Mesenchymal stem cell (in vitro differentiated cells and primary cell): Measurements from ENCODE around the gene HDAC4.

ENCODE experiments used
- DNase-seq: peaks from one replicate; pipeline ENCODE4 v3.0.0-alpha.2; 2013
- H2AFZ ChIP-seq: one replicate; pipeline ENCODE4 v1.6.1; 2013; ENCODE audit warnings: low read depth, mild to moderate bottlenecking, control low read depth, inconsistent platforms, low read length, moderate library complexity
- H2AK5ac ChIP-seq: 2 replicates; pipeline ENCODE4 v1.6.1; 2013; ENCODE audit warnings: low read length, moderate library complexity, mild to moderate bottlenecking, inconsistent platforms; ENCODE audit not compliant: severe bottlenecking
- H2BK120ac ChIP-seq: one replicate; pipeline ENCODE4 v1.6.1; 2013; ENCODE audit warnings: low read depth, mild to moderate bottlenecking, inconsistent platforms, low read length, moderate library complexity
- H2BK12ac ChIP-seq, 2 experiments: one replicate each; pipeline ENCODE4 v1.6.1; 2013; ENCODE audit warnings: inconsistent platforms in 2 of 2, low read length in 2 of 2, mild to moderate bottlenecking in 2 of 2, moderate library complexity in 2 of 2, control low read depth in 1 of 2
- H2BK15ac ChIP-seq: one replicate; pipeline ENCODE4 v1.6.1; 2013; ENCODE audit warnings: mild to moderate bottlenecking, low read depth, inconsistent platforms; ENCODE audit not compliant: poor library complexity, severe bottlenecking
- H2BK5ac ChIP-seq: 2 replicates; pipeline ENCODE4 v1.6.1; 2013; ENCODE audit warnings: low read depth, mild to moderate bottlenecking, low read length, control low read depth, inconsistent platforms; ENCODE audit not compliant: poor library complexity, severe bottlenecking
- H3K14ac ChIP-seq, 2 experiments: one replicate each; pipeline ENCODE4 v1.6.1; 2013; ENCODE audit warnings: inconsistent platforms in 2 of 2, low read length in 2 of 2, control low read depth in 1 of 2, mild to moderate bottlenecking in 1 of 2, moderate library complexity in 1 of 2
- H3K18ac ChIP-seq, 2 experiments: one replicate each; pipeline ENCODE4 v1.6.1; 2013; ENCODE audit warnings: inconsistent platforms in 2 of 2, low read length in 2 of 2, control low read depth in 1 of 2, low read depth in 1 of 2, mild to moderate bottlenecking in 1 of 2
- H3K23ac ChIP-seq, 2 experiments: one replicate each; pipeline ENCODE4 v1.6.1; 2013; ENCODE audit warnings: inconsistent platforms in 2 of 2, low read length in 2 of 2, mild to moderate bottlenecking in 2 of 2, moderate library complexity in 2 of 2, control low read depth in 1 of 2
- H3K27ac ChIP-seq: 2 replicates; pipeline ENCODE4 v1.5.1; 2013; ENCODE audit warnings: mild to moderate bottlenecking, moderate library complexity, low read length, control low read depth, inconsistent platforms; ENCODE audit not compliant: poor library complexity, severe bottlenecking
- H3K27me3 ChIP-seq, 2 experiments: 2 replicates each; pipeline versions ENCODE4 v1.6.1 to v1.7.0; 2013; ENCODE audit warnings: low read length in 2 of 2, mild to moderate bottlenecking in 2 of 2, moderate library complexity in 2 of 2, control low read depth in 1 of 2, inconsistent platforms in 1 of 2; ENCODE audit not compliant: control insufficient read depth in 1 of 2, insufficient read depth in 1 of 2
- H3K36me3 ChIP-seq, 2 experiments: 2 replicates each; pipeline versions ENCODE4 v1.6.1 to v1.7.0; 2013; ENCODE audit warnings: low read length in 2 of 2, control low read depth in 1 of 2, inconsistent platforms in 1 of 2, low read depth in 1 of 2, mild to moderate bottlenecking in 1 of 2; ENCODE audit not compliant: insufficient read depth in 2 of 2, control insufficient read depth in 1 of 2
- H3K4ac ChIP-seq, 2 experiments: one replicate each; pipeline ENCODE4 v1.6.1; 2013; ENCODE audit warnings: inconsistent platforms in 2 of 2, low read length in 2 of 2, mild to moderate bottlenecking in 2 of 2, moderate library complexity in 2 of 2, control low read depth in 1 of 2, low read depth in 1 of 2
- H3K4me1 ChIP-seq: 2 replicates; pipeline ENCODE4 v1.6.1; 2013; ENCODE audit warnings: low read depth, low read length, control low read depth; ENCODE audit not compliant: control insufficient read depth, insufficient read depth
- H3K4me2 ChIP-seq: 2 replicates; pipeline ENCODE4 v1.6.1; 2013; ENCODE audit warnings: low read length, mild to moderate bottlenecking, inconsistent platforms; ENCODE audit not compliant: poor library complexity, severe bottlenecking
- H3K4me3 ChIP-seq, 2 experiments: 2 replicates each; pipeline versions ENCODE4 v1.5.1 to v1.7.0; 2013; ENCODE audit warnings: low read length in 2 of 2, mild to moderate bottlenecking in 2 of 2, control low read depth in 1 of 2, low read depth in 1 of 2; ENCODE audit not compliant: insufficient read depth in 1 of 2
- H3K79me1 ChIP-seq: replicated peaks from 2 replicates; pipeline ENCODE4 v1.6.1; 2013; ENCODE audit warnings: mild to moderate bottlenecking, control low read depth, low read length, inconsistent platforms; ENCODE audit not compliant: poor library complexity, severe bottlenecking
- H3K9ac ChIP-seq: 2 replicates; pipeline ENCODE4 v1.7.0; 2013; ENCODE audit warnings: mild to moderate bottlenecking, low read length, moderate library complexity
- H3K9me3 ChIP-seq: 2 replicates; pipeline ENCODE4 v1.7.0; 2013; ENCODE audit warnings: mild to moderate bottlenecking, low read length; ENCODE audit not compliant: control insufficient read depth
- H4K8ac ChIP-seq: one replicate; pipeline ENCODE4 v1.6.1; 2013; ENCODE audit warnings: inconsistent platforms, mild to moderate bottlenecking, low read length, moderate library complexity
- H4K91ac ChIP-seq: one replicate; pipeline ENCODE4 v1.6.1; 2013; ENCODE audit warnings: mild to moderate bottlenecking, low read length, inconsistent platforms
- WGBS: methylation state at CpG from one replicate; pipeline ENCODE4 v1.1.7; 2013; ENCODE audit warnings: mixed read lengths; 5-methylcytosine and 5-hydroxymethylcytosine counted together

The HDAC4 gene

GRCh38 chr2:239075918-239076758 lies 324.7 kb downstream of the HDAC4 start:
- Histone ChIP-seq H2BK12ac (no peak overlapping the region), H3K4me3 (no peak overlapping the region), H3K4ac (no peak overlapping the region), H2AK5ac (no peak overlapping the region), H3K14ac (no peak overlapping the region), H3K4me2 (no peak overlapping the region), H3K23ac (no peak overlapping the region), H3K27ac (no peak overlapping the region), H3K27me3 (no peaks in the 10 kb centered on the region), H4K91ac (no peak overlapping the region), H3K4me1 (no peaks in the 10 kb centered on the region), H3K36me3 (peaks cover 56 to 69% of the 10 kb centered on the region in 2 experiments), H3K18ac (no peak overlapping the region), H2BK5ac (no peak overlapping the region), H3K9ac (no peak overlapping the region), H3K9me3 (peaks cover 3% of the 10 kb centered on the region), H2AFZ (no peak overlapping the region), H3K79me1 (no peaks in the 10 kb centered on the region), H2BK120ac (no peak overlapping the region), H4K8ac (no peak overlapping the region), H2BK15ac (no peak overlapping the region)
- WGBS: 95% methylated on average over 27 of the region's 27 CpGs
- no peak for DNase-seq

GRCh38 chr2:239073745-239074530 lies 326.9 kb downstream of the HDAC4 start:
- no peak overlapping the region for H3K14ac ChIP-seq
- H3K27me3 ChIP-seq: no peaks in the 10 kb centered on the region
- H2AK5ac ChIP-seq: no peak overlapping the region
- peaks cover 3% of the 10 kb centered on the region for H3K9me3 ChIP-seq
- no peak overlapping the region for H2BK12ac ChIP-seq
- no peak overlapping the region for H3K18ac ChIP-seq
- 96% methylated on average over 14 of the region's 18 CpGs for WGBS
- H2BK120ac ChIP-seq: no peak overlapping the region
- H3K9ac ChIP-seq: no peak overlapping the region
- no peak overlapping the region for H4K91ac ChIP-seq
- no peak overlapping the region for H3K4me3 ChIP-seq
- no peak overlapping the region for H3K4me2 ChIP-seq
- no peak overlapping the region for H3K27ac ChIP-seq
- no peak for DNase-seq
- H3K4ac ChIP-seq: no peak overlapping the region
- H2BK15ac ChIP-seq: no peak overlapping the region
- no peak overlapping the region for H2BK5ac ChIP-seq
- H4K8ac ChIP-seq: peak overlapping the region; percentile 50
- no peak overlapping the region for H2AFZ ChIP-seq
- peaks cover 36 to 53% of the 10 kb centered on the region in 2 experiments for H3K36me3 ChIP-seq
- H3K23ac ChIP-seq: no peak overlapping the region
- H3K79me1 ChIP-seq: no peaks in the 10 kb centered on the region
- H3K4me1 ChIP-seq: peaks cover 2% of the 10 kb centered on the region

GRCh38 chr2:239073270-239073669 lies 327.6 kb downstream of the HDAC4 start:
- H3K27me3 ChIP-seq: no peaks in the 10 kb centered on the region
- H3K79me1 ChIP-seq: no peaks in the 10 kb centered on the region
- no peak overlapping the region for H3K14ac ChIP-seq
- H4K91ac ChIP-seq: no peak overlapping the region
- H2BK5ac ChIP-seq: no peak overlapping the region
- WGBS: 98% methylated on average over 12 of the region's 12 CpGs
- H3K4me3 ChIP-seq: no peak overlapping the region
- H4K8ac ChIP-seq: no peak overlapping the region
- no peak overlapping the region for H3K18ac ChIP-seq
- no peak overlapping the region for H3K4me2 ChIP-seq
- no peak overlapping the region for H2BK120ac ChIP-seq
- H3K9me3 ChIP-seq: peaks cover 3% of the 10 kb centered on the region
- H3K4ac ChIP-seq: no peak overlapping the region
- H3K9ac ChIP-seq: no peak overlapping the region
- H3K23ac ChIP-seq: no peak overlapping the region
- no peak overlapping the region for H2AFZ ChIP-seq
- H3K27ac ChIP-seq: no peak overlapping the region
- no peak overlapping the region for H2AK5ac ChIP-seq
- no peak overlapping the region for H2BK12ac ChIP-seq
- peaks cover 32 to 56% of the 10 kb centered on the region in 2 experiments for H3K36me3 ChIP-seq
- no peak for DNase-seq
- H3K4me1 ChIP-seq: peaks cover 2% of the 10 kb centered on the region
- no peak overlapping the region for H2BK15ac ChIP-seq

GRCh38 chr2:239072786-239073185 lies 328.0 kb downstream of the HDAC4 start:
- H3K79me1 ChIP-seq: no peaks in the 10 kb centered on the region
- H2BK12ac ChIP-seq: no peak overlapping the region
- H3K9ac ChIP-seq: no peak overlapping the region
- no peak overlapping the region for H3K4ac ChIP-seq
- H4K91ac ChIP-seq: no peak overlapping the region
- H3K27ac ChIP-seq: no peak overlapping the region
- H2AK5ac ChIP-seq: no peak overlapping the region
- peaks cover 2% of the 10 kb centered on the region for H3K4me1 ChIP-seq
- no peak overlapping the region for H3K18ac ChIP-seq
- no peak overlapping the region for H2BK120ac ChIP-seq
- no peak for DNase-seq
- H3K4me2 ChIP-seq: no peak overlapping the region
- peaks cover 3% of the 10 kb centered on the region for H3K9me3 ChIP-seq
- no peak overlapping the region for H3K23ac ChIP-seq
- no peak overlapping the region for H2BK5ac ChIP-seq
- H2AFZ ChIP-seq: no peak overlapping the region
- H3K36me3 ChIP-seq: peaks cover 30 to 57% of the 10 kb centered on the region in 2 experiments
- WGBS: 96% methylated on average over 14 of the region's 14 CpGs
- no peak overlapping the region for H2BK15ac ChIP-seq
- no peaks in the 10 kb centered on the region for H3K27me3 ChIP-seq
- H3K4me3 ChIP-seq: no peak overlapping the region
- H4K8ac ChIP-seq: no peak overlapping the region
- H3K14ac ChIP-seq: no peak overlapping the region
